K562 (cell line): ENCODE results near the gene ASF1B. TPM values are rescaled to one million over a fixed set of nuclear protein-coding genes. Genes with fewer than 3 reads are reported as not detected.

Experiments
- polyA plus RNA-seq, 8 experiments: library from polyadenylated mRNA; depleted of rRNA in 4 of 8; stranded (reverse) in 5 of 8; unstranded in 3 of 8; fragments of >200 nt; fragmentation: Nextera tagmentation in 2 of 8; fragmentation: Illumina TruSeq in 1 of 8; extraction: Ambion mirVana in 2 of 8; extraction: Trizol in 1 of 8; gene quantifications; 2 replicates each; pipeline versions ENCODE4 v1.2.1 to v1.2.3, GENCODE V29; 2011 to 2014; ENCODE audit warnings: inconsistent platforms in 1 of 8, missing spikeins in 1 of 8
- total RNA-seq, 7 experiments: library from RNA; depleted of rRNA in 6 of 7; stranded (reverse); fragments of >200 nt in 6 of 7; fragmentation: Illumina TruSeq in 2 of 7; extraction: Trizol in 2 of 7; gene quantifications; 2 replicates each; pipeline versions ENCODE4 v1.2.1 to v1.2.3, GENCODE V29; 2011 to 2021; ENCODE audit warnings: low replicate concordance in 1 of 7
- TF ChIP-seq, protein P1 (sequence below): sonication (generic); formaldehyde crosslinking; IDR thresholded peaks from 2 replicates; pipeline ENCODE4 v1.8.0; 2022; ENCODE audit warnings: mild to moderate bottlenecking, missing genetic modification reagents
- TF ChIP-seq, protein P2 (sequence below), 3 experiments: fragments of 200-800 bp in 1 of 3; fragments of 250-450 bp in 1 of 3; fragments of 450-650 bp in 1 of 3; sonication (Bioruptor Pico) in 1 of 3; sonication (Bioruptor generic) in 1 of 3; formaldehyde crosslinking in 1 of 3; IDR thresholded peaks; 2 replicates each; pipeline versions ENCODE4 v1.6.1 to v1.8.0; 2016 to 2022; ENCODE audit warnings: mild to moderate bottlenecking in 2 of 3, missing genetic modification characterization in 2 of 3, missing compliant biosample characterization in 1 of 3, moderate library complexity in 1 of 3
- TF ChIP-seq, protein P3 (sequence below): sonication (generic); formaldehyde crosslinking; IDR thresholded peaks from 2 replicates; pipeline ENCODE4 v1.8.1; 2023; ENCODE audit warnings: mild to moderate bottlenecking, missing genetic modification reagents
- TF ChIP-seq, protein P4 (sequence below): sonication (generic); formaldehyde crosslinking; IDR thresholded peaks from 2 replicates; pipeline ENCODE4 v1.9.0; 2022; ENCODE audit warnings: mild to moderate bottlenecking, missing genetic modification reagents

ASF1B gene
- total and polyA plus RNA-seq, 9 of the 15 experiments (the other 6 are each of a cell fraction or from before 2014, with no cell fraction given), result 6.0 to 69.4 (median 53.3) TPM

DNA sequence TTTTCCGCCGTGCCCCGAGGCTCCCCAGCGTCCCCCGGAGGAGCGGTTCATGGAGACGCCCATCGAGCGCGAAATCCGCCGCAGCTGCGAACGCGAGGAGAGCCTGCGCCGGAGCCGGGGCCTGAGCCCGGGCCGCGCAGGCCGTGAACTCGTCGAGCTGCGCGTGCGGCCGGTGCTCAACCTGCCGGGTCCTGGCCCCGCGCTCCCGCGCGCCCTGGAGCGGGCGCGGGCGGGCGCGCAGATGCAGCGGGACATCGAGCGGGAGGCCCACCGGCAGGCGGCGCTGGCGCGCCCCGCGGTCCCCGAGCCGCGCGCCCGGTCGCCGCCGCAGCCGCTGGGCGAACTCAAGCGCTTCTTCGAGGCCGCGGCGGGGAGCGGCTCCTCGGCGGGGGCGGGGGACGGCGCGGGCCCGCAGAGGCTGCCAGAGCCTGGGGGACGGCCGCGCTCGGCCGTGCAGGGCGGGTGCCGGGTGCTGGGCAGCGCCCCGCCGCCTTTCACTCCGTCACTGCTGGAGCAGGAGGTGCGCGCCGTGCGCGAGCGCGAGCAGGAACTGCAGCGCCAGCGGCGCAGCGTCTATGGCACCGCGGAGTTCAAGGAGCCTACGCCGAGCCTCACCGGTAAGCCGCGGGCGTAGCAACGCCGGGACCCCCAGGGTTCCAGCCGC, 63.0 kb downstream of the ASF1B start (continued):
- TF ChIP-seq, protein P1, sequence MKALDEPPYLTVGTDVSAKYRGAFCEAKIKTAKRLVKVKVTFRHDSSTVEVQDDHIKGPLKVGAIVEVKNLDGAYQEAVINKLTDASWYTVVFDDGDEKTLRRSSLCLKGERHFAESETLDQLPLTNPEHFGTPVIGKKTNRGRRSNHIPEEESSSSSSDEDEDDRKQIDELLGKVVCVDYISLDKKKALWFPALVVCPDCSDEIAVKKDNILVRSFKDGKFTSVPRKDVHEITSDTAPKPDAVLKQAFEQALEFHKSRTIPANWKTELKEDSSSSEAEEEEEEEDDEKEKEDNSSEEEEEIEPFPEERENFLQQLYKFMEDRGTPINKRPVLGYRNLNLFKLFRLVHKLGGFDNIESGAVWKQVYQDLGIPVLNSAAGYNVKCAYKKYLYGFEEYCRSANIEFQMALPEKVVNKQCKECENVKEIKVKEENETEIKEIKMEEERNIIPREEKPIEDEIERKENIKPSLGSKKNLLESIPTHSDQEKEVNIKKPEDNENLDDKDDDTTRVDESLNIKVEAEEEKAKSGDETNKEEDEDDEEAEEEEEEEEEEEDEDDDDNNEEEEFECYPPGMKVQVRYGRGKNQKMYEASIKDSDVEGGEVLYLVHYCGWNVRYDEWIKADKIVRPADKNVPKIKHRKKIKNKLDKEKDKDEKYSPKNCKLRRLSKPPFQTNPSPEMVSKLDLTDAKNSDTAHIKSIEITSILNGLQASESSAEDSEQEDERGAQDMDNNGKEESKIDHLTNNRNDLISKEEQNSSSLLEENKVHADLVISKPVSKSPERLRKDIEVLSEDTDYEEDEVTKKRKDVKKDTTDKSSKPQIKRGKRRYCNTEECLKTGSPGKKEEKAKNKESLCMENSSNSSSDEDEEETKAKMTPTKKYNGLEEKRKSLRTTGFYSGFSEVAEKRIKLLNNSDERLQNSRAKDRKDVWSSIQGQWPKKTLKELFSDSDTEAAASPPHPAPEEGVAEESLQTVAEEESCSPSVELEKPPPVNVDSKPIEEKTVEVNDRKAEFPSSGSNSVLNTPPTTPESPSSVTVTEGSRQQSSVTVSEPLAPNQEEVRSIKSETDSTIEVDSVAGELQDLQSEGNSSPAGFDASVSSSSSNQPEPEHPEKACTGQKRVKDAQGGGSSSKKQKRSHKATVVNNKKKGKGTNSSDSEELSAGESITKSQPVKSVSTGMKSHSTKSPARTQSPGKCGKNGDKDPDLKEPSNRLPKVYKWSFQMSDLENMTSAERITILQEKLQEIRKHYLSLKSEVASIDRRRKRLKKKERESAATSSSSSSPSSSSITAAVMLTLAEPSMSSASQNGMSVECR (CRISPR knock-in tag), result peak; percentile 35; the same call in 1 of the 2 replicates
- TF ChIP-seq, protein P2, sequence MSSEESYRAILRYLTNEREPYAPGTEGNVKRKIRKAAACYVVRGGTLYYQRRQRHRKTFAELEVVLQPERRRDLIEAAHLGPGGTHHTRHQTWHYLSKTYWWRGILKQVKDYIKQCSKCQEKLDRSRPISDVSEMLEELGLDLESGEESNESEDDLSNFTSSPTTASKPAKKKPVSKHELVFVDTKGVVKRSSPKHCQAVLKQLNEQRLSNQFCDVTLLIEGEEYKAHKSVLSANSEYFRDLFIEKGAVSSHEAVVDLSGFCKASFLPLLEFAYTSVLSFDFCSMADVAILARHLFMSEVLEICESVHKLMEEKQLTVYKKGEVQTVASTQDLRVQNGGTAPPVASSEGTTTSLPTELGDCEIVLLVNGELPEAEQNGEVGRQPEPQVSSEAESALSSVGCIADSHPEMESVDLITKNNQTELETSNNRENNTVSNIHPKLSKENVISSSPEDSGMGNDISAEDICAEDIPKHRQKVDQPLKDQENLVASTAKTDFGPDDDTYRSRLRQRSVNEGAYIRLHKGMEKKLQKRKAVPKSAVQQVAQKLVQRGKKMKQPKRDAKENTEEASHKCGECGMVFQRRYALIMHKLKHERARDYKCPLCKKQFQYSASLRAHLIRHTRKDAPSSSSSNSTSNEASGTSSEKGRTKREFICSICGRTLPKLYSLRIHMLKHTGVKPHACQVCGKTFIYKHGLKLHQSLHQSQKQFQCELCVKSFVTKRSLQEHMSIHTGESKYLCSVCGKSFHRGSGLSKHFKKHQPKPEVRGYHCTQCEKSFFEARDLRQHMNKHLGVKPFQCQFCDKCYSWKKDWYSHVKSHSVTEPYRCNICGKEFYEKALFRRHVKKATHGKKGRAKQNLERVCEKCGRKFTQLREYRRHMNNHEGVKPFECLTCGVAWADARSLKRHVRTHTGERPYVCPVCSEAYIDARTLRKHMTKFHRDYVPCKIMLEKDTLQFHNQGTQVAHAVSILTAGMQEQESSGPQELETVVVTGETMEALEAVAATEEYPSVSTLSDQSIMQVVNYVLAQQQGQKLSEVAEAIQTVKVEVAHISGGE (CRISPR knock-in tag; IDR thresholded peaks at IDR 0.05), result peak in 1 of 3 experiments; percentile 48; a peak in 1 of 6 replicates
- TF ChIP-seq, protein P3, sequence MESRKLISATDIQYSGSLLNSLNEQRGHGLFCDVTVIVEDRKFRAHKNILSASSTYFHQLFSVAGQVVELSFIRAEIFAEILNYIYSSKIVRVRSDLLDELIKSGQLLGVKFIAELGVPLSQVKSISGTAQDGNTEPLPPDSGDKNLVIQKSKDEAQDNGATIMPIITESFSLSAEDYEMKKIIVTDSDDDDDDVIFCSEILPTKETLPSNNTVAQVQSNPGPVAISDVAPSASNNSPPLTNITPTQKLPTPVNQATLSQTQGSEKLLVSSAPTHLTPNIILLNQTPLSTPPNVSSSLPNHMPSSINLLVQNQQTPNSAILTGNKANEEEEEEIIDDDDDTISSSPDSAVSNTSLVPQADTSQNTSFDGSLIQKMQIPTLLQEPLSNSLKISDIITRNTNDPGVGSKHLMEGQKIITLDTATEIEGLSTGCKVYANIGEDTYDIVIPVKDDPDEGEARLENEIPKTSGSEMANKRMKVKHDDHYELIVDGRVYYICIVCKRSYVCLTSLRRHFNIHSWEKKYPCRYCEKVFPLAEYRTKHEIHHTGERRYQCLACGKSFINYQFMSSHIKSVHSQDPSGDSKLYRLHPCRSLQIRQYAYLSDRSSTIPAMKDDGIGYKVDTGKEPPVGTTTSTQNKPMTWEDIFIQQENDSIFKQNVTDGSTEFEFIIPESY, result 0 out of 2 replicates have a peak, but pooled peaks have one; percentile 6
- TF ChIP-seq, protein P4, sequence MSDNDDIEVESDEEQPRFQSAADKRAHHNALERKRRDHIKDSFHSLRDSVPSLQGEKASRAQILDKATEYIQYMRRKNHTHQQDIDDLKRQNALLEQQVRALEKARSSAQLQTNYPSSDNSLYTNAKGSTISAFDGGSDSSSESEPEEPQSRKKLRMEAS (CRISPR knock-in tag), result peak; percentile 42
